Breast epithelium (tissue), 4 donors: ENCODE results near the gene ALG12. TPM values are rescaled to one million over a fixed set of nuclear protein-coding genes. Genes with fewer than 3 reads are reported as not detected.

Source experiments
- DNase-seq, 2 donors: peaks; one replicate each; pipeline ENCODE4 v3.0.0-alpha.2; 2019; ENCODE audit warnings: low spot score in 2 of 2
- H3K27ac ChIP-seq, 2 donors: fragments of 200-600 bp; sonication (generic) in 1 of 2; one replicate each; pipeline ENCODE4 v1.5.1; 2016 to 2019; ENCODE audit warnings: mild to moderate bottlenecking in 1 of 2
- H3K27me3 ChIP-seq, 2 donors: fragments of 200-600 bp; sonication (generic) in 1 of 2; one replicate each; pipeline versions ENCODE4 v1.5.1 to v1.6.0; 2017 to 2019; ENCODE audit warnings: control low read depth in 1 of 2, mild to moderate bottlenecking in 1 of 2
- H3K36me3 ChIP-seq: fragments of 200-600 bp; one replicate; pipeline ENCODE4 v1.5.1; 2019
- H3K4me1 ChIP-seq, 2 donors: fragments of 200-600 bp; sonication (generic); one replicate each; pipeline ENCODE4 v1.5.1; 2016 to 2019; ENCODE audit warnings: control low read depth in 1 of 2
- H3K4me3 ChIP-seq, 3 donors: fragments of 200-600 bp; sonication (generic); 1 replicate in 2 of 3; 2 replicates in 1 of 3; pipeline ENCODE4 v1.5.1; 2016 to 2019; ENCODE audit warnings: mild to moderate bottlenecking in 3 of 3, moderate library complexity in 2 of 3
- H3K9me3 ChIP-seq, 2 donors: fragments of 200-600 bp; sonication (generic) in 1 of 2; one replicate each; pipeline ENCODE4 v1.5.1; 2016 to 2019; ENCODE audit warnings: control low read depth in 1 of 2
- CTCF ChIP-seq, 3 donors: fragments of 450-650 bp; IDR thresholded peaks; one replicate each; pipeline ENCODE4 v1.5.1; 2016 to 2017; ENCODE audit warnings: antibody characterized with exemption in 3 of 3, mild to moderate bottlenecking in 3 of 3, moderate library complexity in 3 of 3
- POLR2A ChIP-seq: fragments of 450-650 bp; IDR thresholded peaks from one replicate; pipeline ENCODE4 v1.6.1; 2016; ENCODE audit warnings: antibody characterized with exemption, mild to moderate bottlenecking, moderate library complexity
- POLR2AphosphoS5 ChIP-seq, 3 donors: sonication (generic); formaldehyde crosslinking; IDR thresholded peaks; one replicate each; pipeline ENCODE4 v1.6.1; 2017; ENCODE audit warnings: antibody characterized with exemption in 3 of 3
- intact Hi-C: fragments of 100-400 bp; cut with DNase I; formaldehyde crosslinking; loops from one replicate; pipeline ENCODE4 v1.15.1; 2023; ENCODE audit warnings: low total_unique reads
- total RNA-seq, 3 donors: library from RNA; depleted of rRNA; stranded (reverse); fragments of >200 nt; gene quantifications; one replicate each; pipeline ENCODE4 v1.1.0, GENCODE V29; 2016

Gene ALG12
- total RNA-seq, 3 donors from 2014 or later, result 16.6 to 22.4 (median 19.7) TPM

- Histone ChIP-seq H3K27me3 (no peaks in the 10 kb centered on the region), H3K9me3 (peaks cover 0 to 4% of the 10 kb centered on the region in 2 donors), H3K27ac (no peak overlapping the region), H3K36me3 (no peaks in the 10 kb centered on the region), H3K4me3 (no peak overlapping the region), H3K4me1 (no peaks in the 10 kb centered on the region)
- intact Hi-C loops, result no loop called here
- no peak for DNase-seq
- TF ChIP-seq POLR2AphosphoS5 (IDR thresholded peaks at IDR 0.05), result no peak
- TF ChIP-seq POLR2A, result no peak
- TF ChIP-seq CTCF (IDR thresholded peaks at IDR 0.05), result no peak
These were observed 33.0 kb downstream of the ALG12 start for GRCh38 chr22:49885281-49885680.

GRCh38 chr22:49884503-49885260 is 33.6 kb downstream of the ALG12 start:
- Histone ChIP-seq H3K4me1 (no peaks in the 10 kb centered on the region), H3K4me3 (no peak overlapping the region), H3K27ac (no peak overlapping the region), H3K27me3 (no peaks in the 10 kb centered on the region), H3K9me3 (peaks cover 0 to 4% of the 10 kb centered on the region in 2 donors), H3K36me3 (no peaks in the 10 kb centered on the region)
- intact Hi-C loops, result no loop called here
- DNase-seq, result no peak
- TF ChIP-seq POLR2A, result no peak
- TF ChIP-seq CTCF (IDR thresholded peaks at IDR 0.05), result no peak
- TF ChIP-seq POLR2AphosphoS5 (IDR thresholded peaks at IDR 0.05), result no peak

DNA sequence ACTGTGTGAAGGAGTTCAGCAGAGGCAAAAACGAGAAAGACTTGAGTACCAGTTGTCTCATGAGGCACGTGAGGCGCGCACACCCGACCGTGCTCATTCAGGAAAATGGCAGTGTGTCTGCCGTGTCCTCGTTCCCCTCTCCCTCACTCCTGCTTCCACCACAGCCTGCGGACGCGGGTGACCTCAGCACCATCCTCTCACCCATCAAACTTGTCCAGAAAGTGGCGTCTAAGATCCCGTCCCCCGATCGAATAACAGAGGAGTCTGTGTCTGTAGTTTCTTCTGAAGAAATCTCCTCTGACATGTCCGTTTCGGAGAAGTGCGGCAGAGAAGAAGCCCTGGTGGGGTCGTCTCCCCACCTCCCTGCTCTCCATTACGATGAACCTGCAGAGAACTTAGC is 34.2 kb downstream of the ALG12 start:
- Histone ChIP-seq H3K36me3 (no peaks in the 10 kb centered on the region), H3K9me3 (peaks cover 0 to 4% of the 10 kb centered on the region in 2 donors), H3K4me3 (no peak overlapping the region), H3K27ac (no peak overlapping the region), H3K27me3 (no peaks in the 10 kb centered on the region), H3K4me1 (no peaks in the 10 kb centered on the region)
- intact Hi-C loops, result no loop called here
- TF ChIP-seq POLR2AphosphoS5 (IDR thresholded peaks at IDR 0.05) (no peak), CTCF (IDR thresholded peaks at IDR 0.05) (no peak)
- DNase-seq, result no peak

GRCh38 chr22:49883294-49883640 is 35.0 kb downstream of the ALG12 start:
- Histone ChIP-seq H3K4me3 (no peak overlapping the region), H3K4me1 (no peaks in the 10 kb centered on the region), H3K36me3 (no peaks in the 10 kb centered on the region), H3K9me3 (peaks cover 0 to 4% of the 10 kb centered on the region in 2 donors), H3K27me3 (no peaks in the 10 kb centered on the region), H3K27ac (no peak overlapping the region)
- no peak for DNase-seq
- intact Hi-C loops, result no loop called here
- no peak for TF ChIP-seq POLR2A
- no peak for TF ChIP-seq CTCF (IDR thresholded peaks at IDR 0.05)
- TF ChIP-seq POLR2AphosphoS5 (IDR thresholded peaks at IDR 0.05), result no peak

DNA sequence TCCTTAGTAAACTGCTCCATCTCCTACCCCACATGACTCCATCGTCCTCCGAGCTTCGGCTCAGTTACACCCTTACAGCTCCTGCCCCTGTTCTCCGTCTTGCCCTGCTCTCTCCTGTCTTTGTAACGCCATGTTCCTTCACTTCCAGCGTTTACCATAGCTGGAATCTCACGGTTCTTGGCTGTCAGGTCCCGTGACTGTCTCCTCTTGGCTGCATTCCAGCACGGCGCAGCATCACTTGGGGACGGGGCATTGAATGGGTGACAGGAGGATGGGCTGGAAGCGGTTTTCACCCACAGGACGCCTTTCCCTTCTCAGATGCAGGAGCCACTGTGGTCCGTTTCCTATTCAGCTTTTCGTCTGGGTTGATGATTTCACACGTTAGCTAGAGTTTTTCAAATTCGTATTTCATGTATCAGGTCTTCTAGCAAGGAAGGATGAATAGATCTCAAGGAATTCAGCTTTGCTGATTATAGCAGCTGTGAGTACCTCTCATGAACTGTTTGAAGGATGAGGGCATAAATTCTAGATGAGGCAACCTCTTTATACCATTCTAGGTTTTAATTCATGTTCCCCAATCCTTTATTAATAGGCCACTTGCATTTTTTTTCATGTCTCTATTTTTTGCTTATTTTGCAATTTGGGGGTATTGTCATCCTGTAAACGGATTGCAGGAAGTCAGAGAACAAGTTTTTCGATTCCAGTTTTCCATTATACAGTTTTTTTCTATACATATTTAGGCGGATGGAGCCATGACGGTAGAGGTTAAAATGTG is 35.5 kb downstream of the ALG12 start:
- Histone ChIP-seq H3K4me3 (no peak overlapping the region), H3K4me1 (no peaks in the 10 kb centered on the region), H3K27me3 (no peaks in the 10 kb centered on the region), H3K27ac (no peak overlapping the region), H3K9me3 (peaks cover 0 to 4% of the 10 kb centered on the region in 2 donors), H3K36me3 (no peaks in the 10 kb centered on the region)
- TF ChIP-seq POLR2A (no peak), POLR2AphosphoS5 (IDR thresholded peaks at IDR 0.05) (no peak)
- intact Hi-C loops, result no loop called here
- no peak for DNase-seq
